GM12801 (cell line): ENCODE data around the gene CALCB.

Source experiments
- TF ChIP-seq, protein P1 (sequence below): IDR thresholded peaks from one replicate; pipeline ENCODE4 v1.5.1; 2011; ENCODE audit warnings: control low read depth; ENCODE audit not compliant: insufficient read length; ENCODE audit errors: extremely low read depth

Gene CALCB

DNA sequence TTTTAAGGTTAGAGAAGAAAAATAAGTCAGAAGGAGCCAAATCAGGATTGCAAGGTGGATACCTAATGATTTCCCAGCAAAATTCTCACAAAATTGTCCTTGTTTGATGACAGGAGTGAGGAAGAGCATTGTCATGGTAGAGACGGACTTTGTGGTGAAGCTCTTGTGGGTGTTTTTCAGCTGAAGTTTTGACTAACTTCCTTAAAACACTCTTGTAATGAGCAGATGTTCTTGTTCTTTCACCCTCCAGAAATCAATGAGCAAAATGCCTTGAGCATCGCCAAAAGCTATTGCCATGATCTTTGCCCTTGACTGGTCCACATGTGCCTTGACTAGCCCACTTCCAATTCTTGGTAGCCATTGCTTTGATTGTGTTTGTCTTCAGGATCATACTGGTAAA is 20.0 kb downstream of the CALCB start:
- TF ChIP-seq, protein P1, sequence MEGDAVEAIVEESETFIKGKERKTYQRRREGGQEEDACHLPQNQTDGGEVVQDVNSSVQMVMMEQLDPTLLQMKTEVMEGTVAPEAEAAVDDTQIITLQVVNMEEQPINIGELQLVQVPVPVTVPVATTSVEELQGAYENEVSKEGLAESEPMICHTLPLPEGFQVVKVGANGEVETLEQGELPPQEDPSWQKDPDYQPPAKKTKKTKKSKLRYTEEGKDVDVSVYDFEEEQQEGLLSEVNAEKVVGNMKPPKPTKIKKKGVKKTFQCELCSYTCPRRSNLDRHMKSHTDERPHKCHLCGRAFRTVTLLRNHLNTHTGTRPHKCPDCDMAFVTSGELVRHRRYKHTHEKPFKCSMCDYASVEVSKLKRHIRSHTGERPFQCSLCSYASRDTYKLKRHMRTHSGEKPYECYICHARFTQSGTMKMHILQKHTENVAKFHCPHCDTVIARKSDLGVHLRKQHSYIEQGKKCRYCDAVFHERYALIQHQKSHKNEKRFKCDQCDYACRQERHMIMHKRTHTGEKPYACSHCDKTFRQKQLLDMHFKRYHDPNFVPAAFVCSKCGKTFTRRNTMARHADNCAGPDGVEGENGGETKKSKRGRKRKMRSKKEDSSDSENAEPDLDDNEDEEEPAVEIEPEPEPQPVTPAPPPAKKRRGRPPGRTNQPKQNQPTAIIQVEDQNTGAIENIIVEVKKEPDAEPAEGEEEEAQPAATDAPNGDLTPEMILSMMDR, result no peak

DNA sequence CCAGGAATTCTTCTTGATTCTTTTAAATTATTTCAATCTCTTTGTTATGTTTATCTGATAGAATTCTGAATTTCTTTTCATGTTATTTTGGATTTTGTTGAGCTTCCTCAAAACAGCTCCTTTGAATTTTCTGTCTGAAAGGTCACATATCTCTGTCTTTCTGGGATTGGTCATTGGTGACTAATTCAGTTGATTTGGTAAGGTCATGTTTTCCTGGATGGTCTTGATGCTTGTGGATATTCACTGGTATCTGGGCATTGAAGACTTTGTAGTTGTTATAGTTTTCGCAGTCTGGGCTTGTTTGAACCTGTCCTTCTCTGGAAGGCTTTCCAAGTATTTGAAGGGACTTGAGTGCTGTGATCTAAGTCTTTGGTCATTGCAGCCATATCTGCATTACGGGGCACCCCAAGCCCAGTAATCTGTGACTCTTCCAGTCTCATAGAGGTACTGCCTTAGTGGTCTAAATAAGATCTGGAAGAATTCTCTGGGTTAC is 22.4 kb downstream of the CALCB start:
- TF ChIP-seq, protein P1, result no peak

DNA sequence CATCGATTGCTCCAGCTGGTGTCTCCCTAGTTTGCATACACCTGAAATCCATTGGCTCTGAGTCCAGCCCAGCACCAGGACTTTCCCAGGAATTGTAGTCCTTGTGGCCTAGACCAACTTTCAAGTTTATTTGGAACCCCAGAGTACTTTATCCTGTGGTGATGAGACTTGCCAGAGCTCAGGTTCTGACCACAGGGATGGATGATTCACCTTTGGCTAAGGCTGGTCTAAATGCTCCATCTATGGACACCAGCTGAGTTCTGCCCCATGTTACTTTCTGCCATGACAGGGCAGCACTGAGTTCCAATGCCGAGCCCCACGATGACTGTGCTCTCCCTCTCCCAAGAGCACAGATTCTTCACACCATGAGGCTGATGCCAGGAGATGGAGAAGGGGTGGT is 24.0 kb downstream of the CALCB start:
- TF ChIP-seq, protein P1, result no peak

DNA sequence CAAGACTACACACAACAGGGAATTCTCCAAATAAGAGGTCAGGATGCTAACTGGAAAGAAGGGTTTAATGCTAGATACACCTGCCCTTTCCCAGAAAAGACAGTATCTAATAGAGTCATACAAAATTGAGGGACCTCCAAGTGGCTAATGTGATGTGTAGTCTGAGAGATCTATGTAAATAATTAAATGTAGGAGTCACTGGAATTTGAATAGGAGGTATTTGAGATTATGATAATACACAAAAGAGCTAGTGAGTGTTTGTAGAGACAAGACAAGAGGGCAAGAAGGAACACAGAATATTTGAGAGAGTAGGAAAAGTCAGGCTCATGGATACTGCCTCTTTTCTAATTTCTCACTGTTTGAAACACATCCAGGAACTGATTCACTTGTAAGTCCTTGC is 25.9 kb downstream of the CALCB start:
- TF ChIP-seq, protein P1, result no peak

DNA sequence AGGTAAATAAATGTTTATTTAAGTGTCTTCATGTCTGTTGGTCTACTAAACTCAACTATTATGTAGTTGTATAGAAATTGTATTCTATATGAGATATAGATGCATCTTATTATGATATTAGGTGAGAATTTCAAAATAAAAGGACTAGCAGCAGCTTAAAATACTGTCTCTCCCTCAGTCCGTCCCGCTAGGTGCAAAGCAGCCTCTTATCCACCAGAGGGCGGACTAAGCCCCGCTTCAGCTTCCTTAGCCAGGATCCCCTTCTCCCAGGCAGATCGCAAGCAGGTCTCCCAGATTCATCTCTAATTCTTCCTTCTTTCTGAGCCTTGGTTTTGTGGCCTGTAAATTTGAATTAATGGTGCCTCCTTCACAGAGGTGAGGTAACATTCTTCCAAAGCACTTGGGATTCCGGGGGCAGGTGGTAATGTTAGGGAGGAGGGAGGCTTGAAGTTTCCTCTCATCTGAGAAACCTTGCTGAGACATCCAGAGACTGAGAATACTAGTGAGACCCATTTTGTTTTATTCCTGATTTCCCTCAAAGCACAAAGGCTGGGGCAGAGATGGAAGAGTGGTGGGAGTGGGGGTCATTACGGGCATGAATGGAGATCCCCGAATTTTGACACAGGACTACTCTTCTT is 27.8 kb downstream of the CALCB start:
- TF ChIP-seq, protein P1, result peak; percentile 9

DNA sequence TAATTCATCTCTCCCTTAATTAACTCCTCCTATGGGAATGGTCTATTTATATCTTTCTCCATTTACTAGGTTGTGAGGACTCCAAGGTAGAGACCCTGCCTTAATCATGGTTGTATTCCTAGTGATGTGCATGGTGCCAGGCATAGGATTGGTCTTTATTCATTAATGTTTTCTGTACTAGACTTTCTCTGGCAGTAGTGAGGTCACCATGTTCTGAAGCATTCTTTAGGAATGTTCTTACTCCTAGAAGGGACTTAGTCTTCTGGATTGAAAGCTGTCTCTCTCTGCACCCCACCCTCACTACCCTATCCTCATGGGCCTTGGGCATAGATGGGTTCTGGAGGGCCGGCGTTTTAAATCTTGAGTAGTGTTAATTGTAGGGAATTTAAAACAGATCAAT is 30.8 kb downstream of the CALCB start:
- TF ChIP-seq, protein P1, result no peak

DNA sequence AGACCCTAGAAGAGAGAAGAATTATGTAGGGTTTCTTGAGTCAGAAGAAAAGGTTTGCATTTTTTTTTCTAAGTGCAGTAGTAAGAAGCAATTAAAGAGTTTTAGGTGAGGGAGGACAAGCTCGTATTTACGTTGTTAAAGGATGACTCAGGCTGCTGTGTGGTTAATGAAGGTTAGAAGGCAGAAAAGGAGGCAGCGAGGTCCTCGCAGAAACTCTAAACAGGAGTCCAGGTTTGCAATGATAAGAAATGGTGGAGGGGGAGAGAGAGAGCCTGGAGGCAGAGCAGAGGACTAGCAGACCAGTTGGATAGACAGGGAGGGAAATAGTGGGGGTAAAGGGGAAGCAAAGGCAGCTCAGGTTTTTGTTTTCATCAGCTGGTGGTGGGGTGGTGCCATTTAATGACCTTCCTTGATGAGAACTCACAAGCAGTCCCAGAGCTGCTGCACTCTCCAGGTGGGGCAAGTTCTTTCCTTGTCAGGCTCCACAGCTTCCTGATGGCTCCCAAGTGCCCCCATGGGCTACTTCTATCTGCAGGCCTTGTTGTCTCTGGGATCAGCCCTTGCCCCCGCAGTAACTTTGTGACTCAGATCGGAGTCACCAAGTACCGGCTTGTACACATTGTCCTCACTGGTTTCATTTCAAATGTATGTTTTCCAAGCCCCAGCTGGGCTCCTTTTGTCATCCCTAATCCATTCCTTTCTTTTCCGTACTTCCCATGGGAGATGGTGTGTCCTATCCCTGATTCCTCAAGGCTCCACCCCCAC is 33.0 kb downstream of the CALCB start:
- TF ChIP-seq, protein P1, result no peak
